GM12872 (cell line): ENCODE results near the gene CMSS1.

Experiments used
- CTCF ChIP-seq: IDR thresholded peaks from 3 replicates; pipeline ENCODE4 v1.5.1; 2011; ENCODE audit warnings: low read depth, mild to moderate bottlenecking, low read length, moderate library complexity; ENCODE audit not compliant: insufficient read depth

Gene CMSS1

DNA sequence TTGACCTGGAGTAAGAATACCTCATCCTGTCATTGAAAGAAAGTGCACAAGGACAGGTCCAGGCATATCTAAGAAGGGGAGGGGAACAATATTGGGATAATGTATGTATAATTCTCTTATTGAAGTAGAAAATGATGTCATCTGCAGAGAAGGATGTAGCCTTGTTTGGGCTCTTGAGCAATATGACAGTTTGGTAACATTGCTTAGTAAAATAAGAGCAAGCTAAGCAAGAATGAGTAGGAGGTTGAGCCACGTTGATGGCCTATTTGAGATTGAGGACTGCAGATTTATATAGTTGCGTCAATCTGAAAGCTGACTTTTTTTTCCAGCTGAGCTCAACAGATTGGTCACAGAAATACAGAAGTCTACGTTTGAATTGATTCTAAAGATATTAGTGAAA lies 151.5 kb downstream of the CMSS1 start:
- TF ChIP-seq CTCF, result no peak

DNA sequence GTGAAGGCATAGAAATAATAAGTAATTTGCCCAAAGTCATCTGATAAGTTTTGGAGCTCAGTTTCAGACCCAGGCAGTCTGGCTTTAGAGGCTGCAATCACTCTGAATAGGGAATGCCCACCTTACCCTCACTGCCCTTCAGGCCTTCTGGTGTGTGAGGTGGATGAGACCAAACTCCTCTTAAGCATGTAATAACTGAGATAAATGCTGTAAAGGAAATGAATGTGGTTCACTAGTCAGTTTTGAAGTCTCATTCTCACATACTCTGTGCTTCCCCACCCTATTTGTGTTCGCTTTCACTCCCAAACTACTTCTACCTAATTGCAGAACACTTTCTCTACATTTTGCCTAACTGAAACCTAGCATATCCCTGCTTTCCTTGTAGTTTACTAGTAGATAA lies 152.5 kb downstream of the CMSS1 start:
- TF ChIP-seq CTCF, result no peak

DNA sequence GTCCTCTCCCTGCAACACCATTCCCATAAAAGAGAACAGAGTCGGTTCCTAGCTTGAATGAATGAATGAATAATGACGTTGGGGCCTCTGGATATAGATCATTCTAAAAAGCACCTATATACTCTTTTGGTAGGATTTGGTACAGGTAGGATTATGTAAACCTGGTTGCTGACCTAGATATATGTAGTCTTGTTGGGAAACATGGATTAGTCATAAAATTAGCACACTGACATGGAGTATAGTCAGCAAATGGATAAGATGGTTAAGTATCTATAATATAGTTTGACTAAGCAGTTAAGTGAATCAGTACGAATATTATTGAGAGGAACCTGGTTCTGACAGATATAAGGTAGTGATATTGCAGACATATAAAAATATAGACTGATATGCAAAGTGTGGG lies 154.1 kb downstream of the CMSS1 start:
- TF ChIP-seq CTCF, result no peak

- no peak for TF ChIP-seq CTCF
Measured at GRCh38 chr3:99972380-99973104, 154.9 kb downstream of the CMSS1 start.

- no peak for TF ChIP-seq CTCF
Measured at GRCh38 chr3:99974989-99975388, 157.3 kb downstream of the CMSS1 start.

- no peak for TF ChIP-seq CTCF
Measured at GRCh38 chr3:99976584-99976983, 158.9 kb downstream of the CMSS1 start.

DNA sequence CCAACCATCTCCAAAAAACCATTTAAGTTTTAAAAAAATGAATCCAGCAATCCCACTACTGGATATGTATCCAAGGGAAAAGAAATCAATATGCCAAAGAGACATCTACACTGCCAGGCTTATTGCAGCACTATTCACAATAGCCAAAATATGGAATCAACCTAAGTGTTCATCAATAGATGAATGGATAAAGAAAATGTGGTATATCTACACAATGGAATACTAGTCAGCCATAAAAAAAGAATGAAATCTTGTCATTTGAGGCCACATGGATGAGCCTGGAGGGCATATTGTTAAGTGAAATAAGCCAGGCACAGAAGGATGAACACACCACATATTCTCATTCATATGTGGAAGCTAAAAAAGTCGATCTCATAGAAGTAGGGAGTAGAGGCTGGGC lies 160.6 kb downstream of the CMSS1 start:
- no peak for TF ChIP-seq CTCF

GRCh38 chr3:99980606-99981005 lies 162.9 kb downstream of the CMSS1 start:
- no peak for TF ChIP-seq CTCF
